Activated CD4-positive, alpha-beta T cell treated with anti-CD3 and anti-CD28 coated beads, Interleukin-2, amount 10 ng/mL, durations not matched to agents 7 days and 5 days (primary cell): Measurements from ENCODE around the gene RWDD1. TPM values are rescaled to one million over a fixed set of nuclear protein-coding genes. Genes with fewer than 3 reads are reported as not detected.

Experiments
- CTCF ChIA-PET: fragments of 350-600 bp; sonication (Branson Sonifier 250); formaldehyde crosslinking; loops from one replicate; lab custom pipeline; 2021; ENCODE audit warnings: antibody characterized with exemption; lab: Charles Lee
- POLR2A ChIA-PET: fragments of 350-600 bp; sonication (Branson Sonifier 250); formaldehyde crosslinking; loops from one replicate; lab custom pipeline; 2021; ENCODE audit warnings: antibody characterized with exemption; lab: Charles Lee
- DNase-seq: peaks from one replicate; pipeline ENCODE4 v3.0.0-alpha.2; 2020
- H3K27ac Mint-ChIP-seq: one replicate; pipeline ENCODE4 v1.8.0; 2021; ENCODE audit warnings: mild to moderate bottlenecking, moderate library complexity, mixed read lengths
- H3K27me3 Mint-ChIP-seq: one replicate; pipeline ENCODE4 v1.8.0; 2021; ENCODE audit warnings: mixed read lengths
- H3K36me3 Mint-ChIP-seq: one replicate; pipeline ENCODE4 v1.8.0; 2021; ENCODE audit warnings: low read depth, mixed read lengths
- H3K4me1 Mint-ChIP-seq: one replicate; pipeline ENCODE4 v1.8.0; 2021; ENCODE audit warnings: mixed read lengths
- H3K4me3 Mint-ChIP-seq: one replicate; pipeline ENCODE4 v1.8.0; 2021; ENCODE audit warnings: mild to moderate bottlenecking, moderate library complexity, mixed read lengths
- H3K9me3 Mint-ChIP-seq: one replicate; pipeline ENCODE4 v1.8.0; 2021; ENCODE audit warnings: mixed read lengths
- total RNA-seq, 2 experiments: library from RNA; stranded (reverse); gene quantifications; one replicate each; pipeline ENCODE4 v1.2.3, GENCODE V29; 2021

RWDD1 gene
- total RNA-seq, 2 experiments from 2014 or later: 39.9 to 51.6 TPM

GRCh38 chr6:116542426-116542825 lies 28.9 kb upstream of the RWDD1 start:
- H3K9me3 Mint-ChIP-seq: no peaks in the 10 kb centered on the region
- ChIA-PET CTCF (no interaction called here), POLR2A (interaction anchor here (0.7 kb wide), 1 partner anchor 11 kb away, joined by 5 read pairs; the partner anchor contains the start of gene CALHM4)
- H3K27me3 Mint-ChIP-seq: peaks cover 28% of the 10 kb centered on the region
- DNase-seq: no peak
- H3K27ac Mint-ChIP-seq: no peak overlapping the region
- no peaks in the 10 kb centered on the region for H3K36me3 Mint-ChIP-seq
- H3K4me1 Mint-ChIP-seq: no peaks in the 10 kb centered on the region
- no peak overlapping the region for H3K4me3 Mint-ChIP-seq

- no peak for DNase-seq
- Mint-ChIP-seq H3K27ac (no peak overlapping the region), H3K27me3 (peaks cover 28% of the 10 kb centered on the region), H3K4me1 (no peaks in the 10 kb centered on the region), H3K4me3 (no peak overlapping the region), H3K9me3 (no peaks in the 10 kb centered on the region), H3K36me3 (no peaks in the 10 kb centered on the region)
- ChIA-PET POLR2A (no interaction called here), CTCF (interaction anchor here (0.6 to 1.0 kb wide), 2 partner anchors 18 to 318 kb away, joined by 3 to 5 read pairs; no protein-coding TSS in a partner anchor)
Measured at GRCh38 chr6:116543149-116543548, 28.2 kb upstream of the RWDD1 start.

- H3K4me1 Mint-ChIP-seq: no peaks in the 10 kb centered on the region
- H3K9me3 Mint-ChIP-seq: no peaks in the 10 kb centered on the region
- DNase-seq: no peak
- ChIA-PET CTCF (interaction anchor here (1.2 kb wide), 1 partner anchor 16 kb away, joined by 3 read pairs; no protein-coding TSS in a partner anchor), POLR2A (no interaction called here)
- H3K36me3 Mint-ChIP-seq: no peaks in the 10 kb centered on the region
- no peak within 1 kb of the TSS for H3K27ac Mint-ChIP-seq
- no peak within 1 kb of the TSS for H3K4me3 Mint-ChIP-seq
- H3K27me3 Mint-ChIP-seq: peaks cover 28% of the 10 kb centered on the region
Measured at GRCh38 chr6:116545651-116546050, 25.7 kb upstream of the RWDD1 start, which contains the start of gene TRAPPC3L. Gene TRAPPC3L, minus strand, starts transcription at chr6:116545684. Its CDS starts 170 bp downstream, at chr6:116545514.

GRCh38 chr6:116547358-116547757 lies 23.9 kb upstream of the RWDD1 start:
- Mint-ChIP-seq H3K4me1 (no peaks in the 10 kb centered on the region), H3K9me3 (no peaks in the 10 kb centered on the region), H3K4me3 (no peak overlapping the region), H3K36me3 (no peaks in the 10 kb centered on the region), H3K27ac (no peak overlapping the region), H3K27me3 (peaks cover 25% of the 10 kb centered on the region)
- ChIA-PET CTCF (interaction anchor here (0.9 kb wide), 1 partner anchor 22 kb away, joined by 3 read pairs; no protein-coding TSS in a partner anchor), POLR2A (no interaction called here)
- no peak for DNase-seq

GRCh38 chr6:116550796-116551195 lies 20.5 kb upstream of the RWDD1 start:
- no peak overlapping the region for H3K4me3 Mint-ChIP-seq
- ChIA-PET POLR2A (no interaction called here), CTCF (no interaction called here)
- peaks cover 23% of the 10 kb centered on the region for H3K27me3 Mint-ChIP-seq
- no peaks in the 10 kb centered on the region for H3K4me1 Mint-ChIP-seq
- H3K36me3 Mint-ChIP-seq: no peaks in the 10 kb centered on the region
- no peak for DNase-seq
- H3K27ac Mint-ChIP-seq: no peak overlapping the region
- H3K9me3 Mint-ChIP-seq: no peaks in the 10 kb centered on the region

GRCh38 chr6:116553451-116553850 lies 17.9 kb upstream of the RWDD1 start, which contains the start of gene CALHM4:
Gene CALHM4, plus strand, starts transcription at chr6:116553751. Its CDS starts 43 bp downstream, at chr6:116553794.
- CTCF ChIA-PET: no interaction called here
- Mint-ChIP-seq H3K36me3 (no peaks in the 10 kb centered on the region), H3K27me3 (peaks cover 24% of the 10 kb centered on the region), H3K9me3 (no peaks in the 10 kb centered on the region), H3K4me1 (no peaks in the 10 kb centered on the region), H3K4me3 (no peak within 1 kb of the TSS), H3K27ac (no peak within 1 kb of the TSS)
- POLR2A ChIA-PET: interaction anchor here (0.8 kb wide), 1 partner anchor 11 kb away, joined by 5 read pairs; no protein-coding TSS in a partner anchor
- no peak for DNase-seq

- Mint-ChIP-seq H3K4me1 (no peaks in the 10 kb centered on the region), H3K27ac (no peak overlapping the region), H3K36me3 (no peaks in the 10 kb centered on the region), H3K4me3 (no peak overlapping the region), H3K9me3 (no peaks in the 10 kb centered on the region), H3K27me3 (peaks cover 19% of the 10 kb centered on the region)
- DNase-seq: no peak
- ChIA-PET POLR2A (no interaction called here), CTCF (no interaction called here)
Measured at GRCh38 chr6:116556065-116556464, 15.2 kb upstream of the RWDD1 start.

- ChIA-PET CTCF (no interaction called here), POLR2A (no interaction called here)
- H3K27me3 Mint-ChIP-seq: peaks cover 19% of the 10 kb centered on the region
- no peaks in the 10 kb centered on the region for H3K36me3 Mint-ChIP-seq
- H3K9me3 Mint-ChIP-seq: no peaks in the 10 kb centered on the region
- H3K27ac Mint-ChIP-seq: no peak overlapping the region
- DNase-seq: no peak
- H3K4me1 Mint-ChIP-seq: no peaks in the 10 kb centered on the region
- H3K4me3 Mint-ChIP-seq: no peak overlapping the region
Measured at GRCh38 chr6:116556814-116557415, 14.4 kb upstream of the RWDD1 start.

- Mint-ChIP-seq H3K36me3 (no peaks in the 10 kb centered on the region), H3K27ac (no peak overlapping the region), H3K27me3 (peaks cover 21% of the 10 kb centered on the region), H3K4me3 (no peak overlapping the region), H3K4me1 (no peaks in the 10 kb centered on the region), H3K9me3 (no peaks in the 10 kb centered on the region)
- CTCF ChIA-PET: interaction anchor here (1.2 kb wide), 1 partner anchor 14 kb away, joined by 3 read pairs; the partner anchor contains the start of gene RWDD1
- no peak for DNase-seq
- POLR2A ChIA-PET: no interaction called here
Measured at GRCh38 chr6:116557893-116558292, 13.4 kb upstream of the RWDD1 start.

GRCh38 chr6:116560130-116560529 lies 11.2 kb upstream of the RWDD1 start:
- Mint-ChIP-seq H3K9me3 (no peaks in the 10 kb centered on the region), H3K4me1 (peaks cover 10% of the 10 kb centered on the region), H3K36me3 (no peaks in the 10 kb centered on the region), H3K4me3 (no peak overlapping the region), H3K27ac (no peak overlapping the region), H3K27me3 (peaks cover 12% of the 10 kb centered on the region)
- ChIA-PET CTCF (interaction anchor here (0.6 to 1.6 kb wide), 4 partner anchors 11 to 281 kb away, joined by 3 to 10 read pairs (median 3); partner anchors contain the start of genes RWDD1 and TSPYL1), POLR2A (no interaction called here)
- no peak for DNase-seq

- no peak overlapping the region for H3K27ac Mint-ChIP-seq
- no peak overlapping the region for H3K4me3 Mint-ChIP-seq
- no peaks in the 10 kb centered on the region for H3K36me3 Mint-ChIP-seq
- H3K9me3 Mint-ChIP-seq: no peaks in the 10 kb centered on the region
- ChIA-PET POLR2A (no interaction called here), CTCF (interaction anchor here (1.2 to 1.6 kb wide), 2 partner anchors 10 to 16 kb away, joined by 3 to 10 read pairs; partner anchors contain the start of genes RWDD1 and TRAPPC3L)
- peaks cover 6% of the 10 kb centered on the region for H3K27me3 Mint-ChIP-seq
- H3K4me1 Mint-ChIP-seq: peaks cover 10% of the 10 kb centered on the region
- DNase-seq: peak; percentile 76
Measured at GRCh38 chr6:116561377-116562018, 9.8 kb upstream of the RWDD1 start.

- peaks cover 10% of the 10 kb centered on the region for H3K4me1 Mint-ChIP-seq
- peaks cover 10% of the 10 kb centered on the region for H3K27me3 Mint-ChIP-seq
- H3K27ac Mint-ChIP-seq: no peak overlapping the region
- ChIA-PET POLR2A (no interaction called here), CTCF (interaction anchor here (1.0 kb wide), 1 partner anchor 274 kb away, joined by 3 read pairs; no protein-coding TSS in a partner anchor)
- no peaks in the 10 kb centered on the region for H3K9me3 Mint-ChIP-seq
- DNase-seq: no peak
- no peaks in the 10 kb centered on the region for H3K36me3 Mint-ChIP-seq
- no peak overlapping the region for H3K4me3 Mint-ChIP-seq
Measured at GRCh38 chr6:116562019-116562403, 9.3 kb upstream of the RWDD1 start.

- H3K4me3 Mint-ChIP-seq: no peak overlapping the region
- peaks cover 10% of the 10 kb centered on the region for H3K4me1 Mint-ChIP-seq
- ChIA-PET CTCF (interaction anchor here (0.7 to 1.1 kb wide), 4 partner anchors 8 to 275 kb away, joined by 3 to 4 read pairs (median 3); partner anchors contain the start of gene RWDD1), POLR2A (no interaction called here)
- no peaks in the 10 kb centered on the region for H3K36me3 Mint-ChIP-seq
- no peaks in the 10 kb centered on the region for H3K9me3 Mint-ChIP-seq
- no peak for DNase-seq
- no peak overlapping the region for H3K27ac Mint-ChIP-seq
- peaks cover 10% of the 10 kb centered on the region for H3K27me3 Mint-ChIP-seq
Measured at GRCh38 chr6:116562614-116563013, 8.7 kb upstream of the RWDD1 start.
